Neural progenitor cell (in vitro differentiated cells): ENCODE measurements around the gene FGF11.
A peak's percentile ranks its signal among the peaks of the same experiment; 100 is the strongest.

Source experiments
- CTCF ChIP-seq: fragments of 200-600 bp; sonication (generic); IDR thresholded peaks from 2 replicates; pipeline ENCODE4 v1.5.1; 2017; ENCODE audit warnings: antibody characterized with exemption, mild to moderate bottlenecking
- EZH2 ChIP-seq: fragments of 200-600 bp; sonication (generic); IDR thresholded peaks from 2 replicates; pipeline ENCODE4 v1.6.1; 2017; ENCODE audit warnings: antibody characterized with exemption, mild to moderate bottlenecking, moderate library complexity
- EZH2phosphoT487 ChIP-seq: fragments of 200-600 bp; sonication (generic); IDR thresholded peaks from 2 replicates; pipeline ENCODE4 v1.6.1; 2017; ENCODE audit warnings: antibody characterized with exemption

- TF ChIP-seq CTCF (no peak), EZH2 (peak; percentile 19), EZH2phosphoT487 (peak; percentile 50)
Observed at GRCh38 chr17:7439462-7440112, at the start of gene FGF11.
